ENCODE data around the gene SLC25A2. TPM values are rescaled to one million over a fixed set of nuclear protein-coding genes. Genes with fewer than 3 reads are reported as not detected.

Gene SLC25A2
- total RNA-seq, 1 donor from 2014 or later = not detected

Other genes starting within 250 kb of the SLC25A2 start
- gene PCDHB2, start 209.4 kb downstream of the SLC25A2 start, total RNA-seq = under 0.01 and 0.17 TPM in 2 replicates
- 0.22 and 0.23 TPM in 2 replicates for gene PCDHB3, start 203.6 kb downstream of the SLC25A2 start, total RNA-seq
- not detected in 2 replicates for gene PCDHB4, start 182.2 kb downstream of the SLC25A2 start, total RNA-seq
- 0.22 and 0.63 TPM in 2 replicates for gene PCDHB5, start 168.8 kb downstream of the SLC25A2 start, total RNA-seq
- gene PCDHB6, start 154.0 kb downstream of the SLC25A2 start, total RNA-seq = not detected in 2 replicates
- gene PCDHB7, start 131.4 kb downstream of the SLC25A2 start, total RNA-seq = not detected in 2 replicates
- gene PCDHB8, start 126.3 kb downstream of the SLC25A2 start, total RNA-seq = not detected in 2 replicates
- gene PCDHB16, start 121.7 kb downstream of the SLC25A2 start, total RNA-seq = under 0.01 and 0.07 TPM in 2 replicates
- gene PCDHB9, start 116.9 kb downstream of the SLC25A2 start, total RNA-seq = not detected in 2 replicates
- under 0.01 TPM in 1 of 2 replicates, not detected in the other for gene PCDHB10, start 111.7 kb downstream of the SLC25A2 start, total RNA-seq
- 0.06 and 0.07 TPM in 2 replicates for gene PCDHB11, start 104.4 kb downstream of the SLC25A2 start, total RNA-seq
- gene PCDHB12, start 95.3 kb downstream of the SLC25A2 start, total RNA-seq = not detected in 2 replicates
- 0.23 and 0.29 TPM in 2 replicates for gene PCDHB13, start 90.1 kb downstream of the SLC25A2 start, total RNA-seq
- under 0.01 and 0.23 TPM in 2 replicates for gene PCDHB14, start 80.7 kb downstream of the SLC25A2 start, total RNA-seq
- 0.07 and 0.29 TPM in 2 replicates for gene PCDHB15, start 58.7 kb downstream of the SLC25A2 start, total RNA-seq
- 40.6 and 41.0 TPM in 2 replicates for gene TAF7, start 16.7 kb upstream of the SLC25A2 start, total RNA-seq
- 0.29 and 0.75 TPM in 2 replicates for gene PCDHGA1, start 26.5 kb upstream of the SLC25A2 start, total RNA-seq
- 0.23 and 0.72 TPM in 2 replicates for gene PCDHGA2, start 34.7 kb upstream of the SLC25A2 start, total RNA-seq
- 0.36 and 0.52 TPM in 2 replicates for gene PCDHGA3, start 39.8 kb upstream of the SLC25A2 start, total RNA-seq
- 0.12 and 0.29 TPM in 2 replicates for gene PCDHGB1, start 46.0 kb upstream of the SLC25A2 start, total RNA-seq
- 0.22 and 0.92 TPM in 2 replicates for gene PCDHGA4, start 51.0 kb upstream of the SLC25A2 start, total RNA-seq
- gene PCDHGB2, start 55.9 kb upstream of the SLC25A2 start, total RNA-seq = 0.43 and 0.98 TPM in 2 replicates
- gene PCDHGA5, start 60.1 kb upstream of the SLC25A2 start, total RNA-seq = 0.14 and 0.63 TPM in 2 replicates
- 0.14 and 1.1 TPM in 2 replicates for gene PCDHGB3, start 66.2 kb upstream of the SLC25A2 start, total RNA-seq
- gene PCDHGA6, start 69.8 kb upstream of the SLC25A2 start, total RNA-seq = 0.35 and 0.36 TPM in 2 replicates
- gene PCDHGA7, start 78.7 kb upstream of the SLC25A2 start, total RNA-seq = 0.23 and 0.29 TPM in 2 replicates
- 1.7 and 4.7 TPM in 2 replicates for gene PCDHGB4, start 83.6 kb upstream of the SLC25A2 start, total RNA-seq
- gene PCDHGA8, start 88.6 kb upstream of the SLC25A2 start, total RNA-seq = 0.14 and 1.0 TPM in 2 replicates
- gene PCDHGB5, start 93.9 kb upstream of the SLC25A2 start, total RNA-seq = 4.0 and 6.5 TPM in 2 replicates
- 1.1 and 1.9 TPM in 2 replicates for gene PCDHGA9, start 98.7 kb upstream of the SLC25A2 start, total RNA-seq
- 1.4 and 3.4 TPM in 2 replicates for gene PCDHGB6, start 104.0 kb upstream of the SLC25A2 start, total RNA-seq
- 0.58 and 1.9 TPM in 2 replicates for gene PCDHGA10, start 108.9 kb upstream of the SLC25A2 start, total RNA-seq
- gene PCDHGB7, start 113.6 kb upstream of the SLC25A2 start, total RNA-seq = 0.65 and 2.8 TPM in 2 replicates
- gene PCDHGA11, start 117.0 kb upstream of the SLC25A2 start, total RNA-seq = 2.6 and 2.7 TPM in 2 replicates
- gene PCDHGA12, start 126.5 kb upstream of the SLC25A2 start, total RNA-seq = 1.8 and 1.9 TPM in 2 replicates
- gene PCDHGC3, start 171.9 kb upstream of the SLC25A2 start, total RNA-seq = 9.8 and 23.2 TPM in 2 replicates
- 0.07 and 0.46 TPM in 2 replicates for gene PCDHGC4, start 181.0 kb upstream of the SLC25A2 start, total RNA-seq
- gene PCDHGC5, start 185.0 kb upstream of the SLC25A2 start, total RNA-seq = 0.06 TPM in 1 of 2 replicates, not detected in the other

Data from epithelial cell of proximal tubule (primary cell).